SK-N-SH (cell line): ENCODE measurements around the gene NR2C2AP. TPM values are rescaled to one million over a fixed set of nuclear protein-coding genes. Genes with fewer than 3 reads are reported as not detected.

ENCODE experiments used
- CTCF ChIA-PET: fragments of 300-600, 350-600 bp; formaldehyde crosslinking; extraction: SDS; loops from one replicate; lab custom pipeline; 2021; lab: Yijun Ruan, JAX
- POLR2A ChIA-PET: fragments of 350-600 bp; sonication (Branson Sonifier 250); formaldehyde crosslinking; extraction: SDS; loops from one replicate; lab custom pipeline; 2020; ENCODE audit warnings: antibody characterized with exemption, inconsistent platforms; lab: Yijun Ruan, JAX
- DNase-seq: peaks from one replicate; pipeline ENCODE4 v3.0.0; 2012
- H2AFZ ChIP-seq: fragments of 200-600 bp; sonication (generic); 2 replicates; pipeline ENCODE4 v1.8.1; 2016; ENCODE audit warnings: antibody characterized with exemption, mild to moderate bottlenecking, low read depth
- H3F3A ChIP-seq: fragments of 200-600 bp; sonication (generic); replicated peaks from 2 replicates; pipeline ENCODE3; 2016; ENCODE audit warnings: antibody characterized with exemption, mild to moderate bottlenecking; ENCODE audit not compliant: insufficient read depth
- H3K27ac ChIP-seq, 2 experiments: fragments of 200-500 bp in 1 of 2; fragments of 200-600 bp in 1 of 2; sonication (Bioruptor generic) in 1 of 2; sonication (generic), shearing (Covaris generic) in 1 of 2; 2 replicates each; pipeline versions ENCODE4 v1.5.1 to v1.6.1; 2014 to 2016; ENCODE audit warnings: low read depth in 2 of 2, inconsistent platforms in 1 of 2, low read length in 1 of 2, mild to moderate bottlenecking in 1 of 2, mixed read lengths in 1 of 2
- H3K27me3 ChIP-seq: fragments of 200-600 bp; sonication (generic), shearing (Covaris generic); 2 replicates; pipeline ENCODE4 v1.6.1; 2016; ENCODE audit warnings: mixed run types; ENCODE audit not compliant: insufficient read depth
- H3K36me3 ChIP-seq, 2 experiments: fragments of 200-500 bp in 1 of 2; fragments of 200-600 bp in 1 of 2; sonication (Bioruptor generic) in 1 of 2; sonication (generic) in 1 of 2; replicated peaks in 1 of 2; 2 replicates each; pipeline versions ENCODE3 to v1.5.1; 2014 to 2016; ENCODE audit warnings: low read length in 1 of 2, mild to moderate bottlenecking in 1 of 2; ENCODE audit not compliant: insufficient read depth in 2 of 2, control insufficient read depth in 1 of 2
- H3K4me1 ChIP-seq, 2 experiments: fragments of 200-500 bp in 1 of 2; fragments of 200-600 bp in 1 of 2; sonication (Bioruptor generic) in 1 of 2; sonication (generic), shearing (Covaris generic) in 1 of 2; 2 replicates each; pipeline versions ENCODE4 v1.5.1 to v1.6.1; 2014 to 2016; ENCODE audit warnings: low read depth in 1 of 2, low read length in 1 of 2, mixed run types in 1 of 2; ENCODE audit not compliant: insufficient read depth in 2 of 2, control insufficient read depth in 1 of 2
- H3K4me2 ChIP-seq: fragments of 200-600 bp; sonication (generic), shearing (Covaris generic); 2 replicates; pipeline ENCODE4 v1.6.1; 2017; ENCODE audit warnings: mixed run types
- H3K4me3 ChIP-seq, 2 experiments: fragments of 200-500 bp in 1 of 2; fragments of 200-600 bp in 1 of 2; sonication (Bioruptor generic) in 1 of 2; sonication (generic), shearing (Covaris generic) in 1 of 2; 2 replicates each; pipeline versions ENCODE4 v1.5.1 to v1.8.1; 2014 to 2016; ENCODE audit warnings: low read depth in 2 of 2, inconsistent platforms in 1 of 2, low read length in 1 of 2, mild to moderate bottlenecking in 1 of 2, mixed read lengths in 1 of 2, moderate library complexity in 1 of 2
- H3K79me2 ChIP-seq: fragments of 200-600 bp; sonication (generic); 2 replicates; pipeline ENCODE4 v1.8.1; 2017; ENCODE audit warnings: mild to moderate bottlenecking; ENCODE audit not compliant: insufficient read depth
- H3K9ac ChIP-seq: fragments of 200-600 bp; sonication (generic); 2 replicates; pipeline ENCODE4 v1.6.1; 2017; ENCODE audit warnings: mixed run types
- H3K9me2 ChIP-seq: fragments of 200-600 bp; sonication (generic); 2 replicates; pipeline ENCODE4 v1.6.1; 2017; ENCODE audit warnings: mixed run types
- H3K9me3 ChIP-seq: fragments of 200-600 bp; sonication (generic); 2 replicates; pipeline ENCODE4 v1.6.1; 2017; ENCODE audit warnings: mixed run types, mild to moderate bottlenecking, moderate library complexity
- H4K20me1 ChIP-seq: fragments of 200-600 bp; sonication (generic); 2 replicates; pipeline ENCODE4 v1.6.1; 2017; ENCODE audit warnings: mild to moderate bottlenecking, mixed run types; ENCODE audit not compliant: insufficient read depth
- ELF1 ChIP-seq: IDR thresholded peaks from 2 replicates; pipeline ENCODE4 v1.4.0; 2012
- EP300 ChIP-seq, 2 experiments: IDR thresholded peaks; 2 replicates each; pipeline versions ENCODE4 v1.4.0 to v1.6.1; 2012; ENCODE audit warnings: borderline replicate concordance in 1 of 2, low read depth in 1 of 2, low read length in 1 of 2
- FOXM1 ChIP-seq: IDR thresholded peaks from 2 replicates; pipeline ENCODE4 v1.4.0; 2012; ENCODE audit warnings: low read depth, mild to moderate bottlenecking
- MXI1 ChIP-seq: IDR thresholded peaks from 2 replicates; pipeline ENCODE4 v1.6.1; 2012; ENCODE audit warnings: mild to moderate bottlenecking, low read depth, low read length, improper control_type of control experiment
- NFIC ChIP-seq: IDR thresholded peaks from 2 replicates; pipeline ENCODE4 v1.4.0; 2012; ENCODE audit warnings: borderline replicate concordance
- NRF1 ChIP-seq: IDR thresholded peaks from 2 replicates; pipeline ENCODE4 v1.6.1; 2012; ENCODE audit warnings: low read depth, mild to moderate bottlenecking, low read length
- RFX5 ChIP-seq: IDR thresholded peaks from 2 replicates; pipeline ENCODE4 v1.6.1; 2012; ENCODE audit warnings: mild to moderate bottlenecking, improper control_type of control experiment, low read length
- RXRA ChIP-seq: IDR thresholded peaks from 2 replicates; pipeline ENCODE4 v1.4.0; 2012; ENCODE audit warnings: low read depth, mild to moderate bottlenecking, borderline replicate concordance
- TCF12 ChIP-seq: IDR thresholded peaks from 2 replicates; pipeline ENCODE4 v1.4.0; 2012
- USF2 ChIP-seq: fragments of 150-350 bp; IDR thresholded peaks from 2 replicates; pipeline ENCODE4 v1.6.1; 2017; ENCODE audit warnings: antibody characterized with exemption, low read length, low read depth, borderline replicate concordance
- ZBTB33 ChIP-seq: IDR thresholded peaks from 2 replicates; pipeline ENCODE4 v1.4.0; 2012; ENCODE audit warnings: low read depth, borderline replicate concordance
- WGBS: methylation state at CpG from one replicate; pipeline ENCODE4 v1.1.6; 2017; ENCODE audit warnings: low lambda C conversion rate; 5-methylcytosine and 5-hydroxymethylcytosine counted together
- polyA plus RNA-seq, 3 experiments: library from polyadenylated mRNA; depleted of rRNA; stranded (reverse); fragments of >200 nt; gene quantifications; 2 replicates each; pipeline ENCODE4 v1.2.3, GENCODE V29; 2012
- TF ChIP-seq, protein P1 (sequence below): fragments of 200-600 bp; sonication (generic); IDR thresholded peaks from 2 replicates; pipeline ENCODE4 v1.6.1; 2017; ENCODE audit warnings: antibody characterized with exemption, mild to moderate bottlenecking, moderate library complexity
- TF ChIP-seq, protein P2 (sequence below): IDR thresholded peaks from 2 replicates; pipeline ENCODE4 v1.4.0; 2012; ENCODE audit warnings: low read depth, borderline replicate concordance
- TF ChIP-seq, protein P3 (sequence below): IDR thresholded peaks from 2 replicates; pipeline ENCODE4 v1.6.1; 2012; ENCODE audit warnings: mild to moderate bottlenecking, low read depth, low read length, moderate library complexity

NR2C2AP gene
- polyA plus RNA-seq, 1 of the 3 experiments (the other 2 are of a cell fraction) = 21.9 TPM

DNA sequence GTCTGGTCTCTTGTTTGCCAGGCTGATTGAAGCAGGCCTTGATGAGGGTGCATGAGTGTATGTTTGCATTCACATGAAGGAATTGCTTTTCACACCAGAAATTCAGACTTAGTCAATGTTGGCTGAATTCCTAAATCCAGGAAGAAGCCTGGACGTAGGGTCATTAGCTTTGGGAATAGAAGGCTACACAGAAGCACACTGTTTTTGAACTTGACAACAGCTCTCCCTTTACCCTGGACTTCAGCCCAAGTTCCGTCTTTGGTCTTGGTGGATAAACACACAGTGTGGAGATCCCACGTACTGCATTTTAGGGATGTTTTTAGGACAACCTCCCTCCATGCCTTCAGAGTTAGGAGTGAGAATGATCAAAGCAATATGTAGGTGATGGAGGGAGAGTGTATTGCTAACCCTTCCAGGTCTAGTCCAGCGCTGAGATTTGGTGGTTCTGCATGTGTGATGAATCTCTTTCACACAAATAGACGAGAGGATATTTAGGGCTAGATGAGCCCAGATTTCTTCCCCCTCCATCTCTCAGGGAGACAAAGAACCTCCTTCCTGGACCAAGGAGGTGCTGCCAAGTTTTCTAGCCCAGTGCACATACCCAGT is 47.1 kb upstream of the NR2C2AP start:
- WGBS = 34% methylated on average over 5 of the region's 5 CpGs
- CTCF ChIA-PET = no interaction called here
- H3K9me2 ChIP-seq = no peaks in the 10 kb centered on the region
- TF ChIP-seq ELF1 (no peak), ZBTB33 (no peak), FOXM1 (no peak), MXI1 (no peak), RFX5 (no peak), USF2 (no peak), NRF1 (no peak), EP300 (IDR thresholded peaks at IDR 0.05; ENCODE audit: borderline replicate concordance in 1 of 2, low read depth in 1 of 2, low read length in 1 of 2) (no peak), TCF12 (no peak), RXRA (no peak), NFIC (no peak)
- TF ChIP-seq, protein P1, sequence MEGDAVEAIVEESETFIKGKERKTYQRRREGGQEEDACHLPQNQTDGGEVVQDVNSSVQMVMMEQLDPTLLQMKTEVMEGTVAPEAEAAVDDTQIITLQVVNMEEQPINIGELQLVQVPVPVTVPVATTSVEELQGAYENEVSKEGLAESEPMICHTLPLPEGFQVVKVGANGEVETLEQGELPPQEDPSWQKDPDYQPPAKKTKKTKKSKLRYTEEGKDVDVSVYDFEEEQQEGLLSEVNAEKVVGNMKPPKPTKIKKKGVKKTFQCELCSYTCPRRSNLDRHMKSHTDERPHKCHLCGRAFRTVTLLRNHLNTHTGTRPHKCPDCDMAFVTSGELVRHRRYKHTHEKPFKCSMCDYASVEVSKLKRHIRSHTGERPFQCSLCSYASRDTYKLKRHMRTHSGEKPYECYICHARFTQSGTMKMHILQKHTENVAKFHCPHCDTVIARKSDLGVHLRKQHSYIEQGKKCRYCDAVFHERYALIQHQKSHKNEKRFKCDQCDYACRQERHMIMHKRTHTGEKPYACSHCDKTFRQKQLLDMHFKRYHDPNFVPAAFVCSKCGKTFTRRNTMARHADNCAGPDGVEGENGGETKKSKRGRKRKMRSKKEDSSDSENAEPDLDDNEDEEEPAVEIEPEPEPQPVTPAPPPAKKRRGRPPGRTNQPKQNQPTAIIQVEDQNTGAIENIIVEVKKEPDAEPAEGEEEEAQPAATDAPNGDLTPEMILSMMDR = no peak
- TF ChIP-seq, protein P2, sequence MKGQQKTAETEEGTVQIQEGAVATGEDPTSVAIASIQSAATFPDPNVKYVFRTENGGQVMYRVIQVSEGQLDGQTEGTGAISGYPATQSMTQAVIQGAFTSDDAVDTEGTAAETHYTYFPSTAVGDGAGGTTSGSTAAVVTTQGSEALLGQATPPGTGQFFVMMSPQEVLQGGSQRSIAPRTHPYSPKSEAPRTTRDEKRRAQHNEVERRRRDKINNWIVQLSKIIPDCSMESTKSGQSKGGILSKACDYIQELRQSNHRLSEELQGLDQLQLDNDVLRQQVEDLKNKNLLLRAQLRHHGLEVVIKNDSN = no peak
- TF ChIP-seq, protein P3, sequence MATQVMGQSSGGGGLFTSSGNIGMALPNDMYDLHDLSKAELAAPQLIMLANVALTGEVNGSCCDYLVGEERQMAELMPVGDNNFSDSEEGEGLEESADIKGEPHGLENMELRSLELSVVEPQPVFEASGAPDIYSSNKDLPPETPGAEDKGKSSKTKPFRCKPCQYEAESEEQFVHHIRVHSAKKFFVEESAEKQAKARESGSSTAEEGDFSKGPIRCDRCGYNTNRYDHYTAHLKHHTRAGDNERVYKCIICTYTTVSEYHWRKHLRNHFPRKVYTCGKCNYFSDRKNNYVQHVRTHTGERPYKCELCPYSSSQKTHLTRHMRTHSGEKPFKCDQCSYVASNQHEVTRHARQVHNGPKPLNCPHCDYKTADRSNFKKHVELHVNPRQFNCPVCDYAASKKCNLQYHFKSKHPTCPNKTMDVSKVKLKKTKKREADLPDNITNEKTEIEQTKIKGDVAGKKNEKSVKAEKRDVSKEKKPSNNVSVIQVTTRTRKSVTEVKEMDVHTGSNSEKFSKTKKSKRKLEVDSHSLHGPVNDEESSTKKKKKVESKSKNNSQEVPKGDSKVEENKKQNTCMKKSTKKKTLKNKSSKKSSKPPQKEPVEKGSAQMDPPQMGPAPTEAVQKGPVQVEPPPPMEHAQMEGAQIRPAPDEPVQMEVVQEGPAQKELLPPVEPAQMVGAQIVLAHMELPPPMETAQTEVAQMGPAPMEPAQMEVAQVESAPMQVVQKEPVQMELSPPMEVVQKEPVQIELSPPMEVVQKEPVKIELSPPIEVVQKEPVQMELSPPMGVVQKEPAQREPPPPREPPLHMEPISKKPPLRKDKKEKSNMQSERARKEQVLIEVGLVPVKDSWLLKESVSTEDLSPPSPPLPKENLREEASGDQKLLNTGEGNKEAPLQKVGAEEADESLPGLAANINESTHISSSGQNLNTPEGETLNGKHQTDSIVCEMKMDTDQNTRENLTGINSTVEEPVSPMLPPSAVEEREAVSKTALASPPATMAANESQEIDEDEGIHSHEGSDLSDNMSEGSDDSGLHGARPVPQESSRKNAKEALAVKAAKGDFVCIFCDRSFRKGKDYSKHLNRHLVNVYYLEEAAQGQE = no peak
- no peaks in the 10 kb centered on the region for H3F3A ChIP-seq
- no peaks in the 10 kb centered on the region for H4K20me1 ChIP-seq
- H2AFZ ChIP-seq = no peak overlapping the region
- 0 out of 2 replicates have a peak, but pooled peaks cover 6% of the 10 kb centered on the region for H3K27me3 ChIP-seq
- no peak for DNase-seq
- no peak overlapping the region for H3K9ac ChIP-seq
- H3K4me3 ChIP-seq = no peak overlapping the region
- no peaks in the 10 kb centered on the region for H3K79me2 ChIP-seq
- POLR2A ChIA-PET = no interaction called here
- no peaks in the 10 kb centered on the region for H3K36me3 ChIP-seq
- H3K9me3 ChIP-seq = no peaks in the 10 kb centered on the region
- no peak overlapping the region for H3K4me2 ChIP-seq
- no peaks in the 10 kb centered on the region for H3K4me1 ChIP-seq
- H3K27ac ChIP-seq = no peak overlapping the region
